Thymus (tissue), 11 donors: ENCODE data around the gene NR4A1. TPM values are rescaled to one million over a fixed set of nuclear protein-coding genes. Genes with fewer than 3 reads are reported as not detected.

Experiments
- DNase-seq, 9 donors: peaks; one replicate each; pipeline ENCODE4 v3.0.0-alpha.2; 2013; ENCODE audit warnings: low spot score in 9 of 9, low read depth in 6 of 9, missing footprints in 1 of 9
- H3K27ac ChIP-seq, 2 donors: one replicate each; pipeline ENCODE4 v1.5.1; 2013; ENCODE audit warnings: control low read depth in 1 of 2, low read depth in 1 of 2, low read length in 1 of 2, mild to moderate bottlenecking in 1 of 2, moderate library complexity in 1 of 2
- H3K27me3 ChIP-seq, 2 donors: one replicate each; pipeline ENCODE4 v1.5.1; 2013; ENCODE audit warnings: low read length in 1 of 2; ENCODE audit not compliant: control insufficient read depth in 2 of 2, insufficient read depth in 1 of 2
- H3K36me3 ChIP-seq, 2 donors: one replicate each; pipeline ENCODE4 v1.5.1; 2013; ENCODE audit warnings: low read length in 1 of 2, mild to moderate bottlenecking in 1 of 2, moderate library complexity in 1 of 2; ENCODE audit not compliant: control insufficient read depth in 2 of 2, insufficient read depth in 2 of 2
- H3K4me1 ChIP-seq, 2 donors: one replicate each; pipeline ENCODE4 v1.5.1; 2013; ENCODE audit warnings: low read length in 2 of 2; ENCODE audit not compliant: control insufficient read depth in 2 of 2, insufficient read depth in 2 of 2
- H3K4me3 ChIP-seq, 2 donors: one replicate each; pipeline ENCODE4 v1.5.1; 2013; ENCODE audit warnings: low read length in 2 of 2, control low read depth in 1 of 2, mild to moderate bottlenecking in 1 of 2
- H3K9me3 ChIP-seq, 2 donors: one replicate each; pipeline ENCODE4 v1.5.1; 2013; ENCODE audit warnings: low read length in 1 of 2, mild to moderate bottlenecking in 1 of 2; ENCODE audit not compliant: control insufficient read depth in 2 of 2, insufficient read depth in 1 of 2
- WGBS: extraction: QIAGEN DNeasy Blood & Tissue Kit; methylation state at CpG from one replicate; pipeline ENCODE4 v1.1.7; 2013; 5-methylcytosine and 5-hydroxymethylcytosine counted together
- polyA plus RNA-seq: library from polyadenylated mRNA; stranded (reverse); fragments of 200-250 nt; gene quantifications from one replicate; pipeline ENCODE4 v1.2.3, GENCODE V29; 2013
- total RNA-seq: library from RNA; stranded (reverse); fragments of 120-200 nt; gene quantifications from one replicate; pipeline ENCODE4 v1.2.4, GENCODE V29; 2013
- donor health status: healthy.

Gene NR4A1
- total and polyA plus RNA-seq, 2 donors: 10.4 to 106 TPM

DNA sequence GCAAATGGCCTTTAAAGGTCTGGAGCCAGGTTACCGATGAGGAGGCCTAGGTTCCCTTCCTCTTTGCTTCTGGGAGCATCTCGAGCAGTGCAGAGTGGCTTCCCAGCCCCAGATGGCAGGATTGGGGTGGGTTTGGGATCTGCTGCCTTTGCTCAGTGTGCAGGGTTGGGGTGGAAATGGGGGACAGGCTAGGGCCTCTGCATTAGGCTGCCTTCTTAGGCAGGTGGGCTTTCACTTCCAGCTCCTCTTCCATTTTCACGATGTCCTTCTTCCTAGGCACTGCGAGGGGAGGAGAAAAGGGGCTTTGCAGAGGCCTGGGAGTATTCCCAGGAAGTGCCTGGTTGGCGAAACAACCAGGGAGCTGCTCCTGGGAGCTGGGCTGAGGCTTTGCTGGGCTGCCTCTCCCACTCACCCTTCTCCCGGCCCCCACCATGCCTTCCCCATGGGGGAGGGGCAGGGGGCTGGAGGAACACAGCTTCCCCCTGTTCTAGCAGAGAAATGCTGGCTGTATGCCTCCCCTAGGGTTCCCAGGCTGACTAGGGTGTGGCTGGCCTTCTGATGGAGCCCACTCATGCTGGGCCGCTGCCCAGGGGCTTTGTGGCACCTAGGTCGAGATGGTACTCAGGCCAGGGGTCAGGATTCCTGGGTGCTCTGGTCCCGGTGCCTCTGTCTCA is 2.4 kb downstream of the NR4A1 start:
- WGBS: 95% methylated on average over 9 of the region's 9 CpGs
- no peak overlapping the region for H3K27ac ChIP-seq
- peaks cover 0 to 14% of the 10 kb centered on the region in 2 donors for H3K9me3 ChIP-seq
- no peak for DNase-seq
- H3K4me3 ChIP-seq: peak overlapping the region; percentile 54 to 62
- H3K36me3 ChIP-seq: peaks cover 10 to 33% of the 10 kb centered on the region in 2 donors
- peaks cover 18 to 34% of the 10 kb centered on the region in 2 donors for H3K4me1 ChIP-seq
- peaks cover 10 to 54% of the 10 kb centered on the region in 2 donors for H3K27me3 ChIP-seq

DNA sequence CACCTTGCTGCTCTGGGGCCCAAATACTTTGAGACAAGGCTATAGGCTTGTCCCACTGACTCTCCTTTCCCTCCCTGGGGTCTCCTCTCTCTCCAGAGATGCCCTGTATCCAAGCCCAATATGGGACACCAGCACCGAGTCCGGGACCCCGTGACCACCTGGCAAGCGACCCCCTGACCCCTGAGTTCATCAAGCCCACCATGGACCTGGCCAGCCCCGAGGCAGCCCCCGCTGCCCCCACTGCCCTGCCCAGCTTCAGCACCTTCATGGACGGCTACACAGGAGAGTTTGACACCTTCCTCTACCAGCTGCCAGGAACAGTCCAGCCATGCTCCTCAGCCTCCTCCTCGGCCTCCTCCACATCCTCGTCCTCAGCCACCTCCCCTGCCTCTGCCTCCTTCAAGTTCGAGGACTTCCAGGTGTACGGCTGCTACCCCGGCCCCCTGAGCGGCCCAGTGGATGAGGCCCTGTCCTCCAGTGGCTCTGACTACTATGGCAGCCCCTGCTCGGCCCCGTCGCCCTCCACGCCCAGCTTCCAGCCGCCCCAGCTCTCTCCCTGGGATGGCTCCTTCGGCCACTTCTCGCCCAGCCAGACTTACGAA is 3.1 kb downstream of the NR4A1 start:
- Histone ChIP-seq H3K27ac (no peak overlapping the region), H3K4me1 (peaks cover 18 to 34% of the 10 kb centered on the region in 2 donors), H3K27me3 (peaks cover 10 to 47% of the 10 kb centered on the region in 2 donors), H3K36me3 (peaks cover 10 to 38% of the 10 kb centered on the region in 2 donors), H3K4me3 (peak overlapping the region in 1 of 2 donors; percentile 62), H3K9me3 (peaks cover 0 to 14% of the 10 kb centered on the region in 2 donors)
- DNase-seq: no peak
- 94% methylated on average over 21 of the region's 21 CpGs for WGBS

DNA sequence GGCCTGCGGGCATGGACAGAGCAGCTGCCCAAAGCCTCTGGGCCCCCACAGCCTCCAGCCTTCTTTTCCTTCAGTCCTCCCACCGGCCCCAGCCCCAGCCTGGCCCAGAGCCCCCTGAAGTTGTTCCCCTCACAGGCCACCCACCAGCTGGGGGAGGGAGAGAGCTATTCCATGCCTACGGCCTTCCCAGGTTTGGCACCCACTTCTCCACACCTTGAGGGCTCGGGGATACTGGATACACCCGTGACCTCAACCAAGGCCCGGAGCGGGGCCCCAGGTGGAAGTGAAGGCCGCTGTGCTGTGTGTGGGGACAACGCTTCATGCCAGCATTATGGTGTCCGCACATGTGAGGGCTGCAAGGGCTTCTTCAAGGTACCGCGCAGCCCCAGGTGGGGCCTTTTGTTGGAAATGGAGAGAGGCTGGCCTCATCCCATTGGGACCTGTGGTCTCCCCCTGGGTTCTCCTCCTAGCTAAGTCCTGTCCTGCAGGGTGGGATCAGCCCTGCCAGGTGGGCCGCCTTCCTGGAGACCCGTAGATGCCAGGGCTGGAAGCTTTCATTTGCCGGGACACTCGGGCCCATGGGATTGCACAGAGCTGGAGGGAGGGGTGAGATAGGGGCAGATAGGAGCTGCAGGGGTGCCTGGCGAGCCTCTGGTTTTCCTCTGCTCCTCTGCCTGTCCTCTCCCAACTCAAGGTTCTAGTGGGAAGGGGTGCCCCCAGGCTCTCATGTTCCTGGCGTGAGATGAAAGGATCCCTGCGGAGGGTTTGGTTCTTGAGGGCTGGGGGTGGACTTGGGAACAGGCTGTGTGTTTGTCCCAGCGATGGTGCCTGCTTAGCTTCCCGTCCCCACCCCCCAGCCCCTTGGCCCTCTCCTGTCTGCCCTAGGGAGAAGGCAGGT is 3.8 kb downstream of the NR4A1 start:
- DNase-seq: no peak
- Histone ChIP-seq H3K4me1 (peaks cover 17 to 30% of the 10 kb centered on the region in 2 donors), H3K36me3 (peaks cover 10 to 38% of the 10 kb centered on the region in 2 donors), H3K27me3 (peaks cover 5 to 40% of the 10 kb centered on the region in 2 donors), H3K9me3 (peaks cover 0 to 12% of the 10 kb centered on the region in 2 donors), H3K4me3 (no peak overlapping the region), H3K27ac (no peak overlapping the region)
- WGBS: 98% methylated on average over 21 of the region's 21 CpGs

GRCh38 chr12:52055731-52056711 is 4.8 kb downstream of the NR4A1 start:
- no peak overlapping the region for H3K4me3 ChIP-seq
- 94% methylated on average over 27 of the region's 27 CpGs for WGBS
- peaks cover 0 to 9% of the 10 kb centered on the region in 2 donors for H3K9me3 ChIP-seq
- H3K27ac ChIP-seq: no peak overlapping the region
- peaks cover 0 to 30% of the 10 kb centered on the region in 2 donors for H3K27me3 ChIP-seq
- peaks cover 8 to 20% of the 10 kb centered on the region in 2 donors for H3K4me1 ChIP-seq
- no peak for DNase-seq
- H3K36me3 ChIP-seq: peaks cover 10 to 38% of the 10 kb centered on the region in 2 donors

GRCh38 chr12:52056801-52057637 is 5.8 kb downstream of the NR4A1 start:
- H3K27ac ChIP-seq: no peak overlapping the region

GRCh38 chr12:52057638-52058576 is 6.7 kb downstream of the NR4A1 start:
- Histone ChIP-seq H3K9me3 (peaks cover 0 to under 1% of the 10 kb centered on the region in 2 donors), H3K27me3 (peaks cover 0 to 11% of the 10 kb centered on the region in 2 donors), H3K27ac (no peak overlapping the region), H3K4me1 (peaks cover 0 to 3% of the 10 kb centered on the region in 2 donors), H3K36me3 (peaks cover 10 to 38% of the 10 kb centered on the region in 2 donors), H3K4me3 (no peak overlapping the region)
- no peak for DNase-seq
- WGBS: 94% methylated on average over 14 of the region's 14 CpGs

More at GRCh38 chr12:52056801-52057637, 5.8 kb downstream of the NR4A1 start:
- peaks cover 0 to 20% of the 10 kb centered on the region in 2 donors for H3K27me3 ChIP-seq
- H3K4me1 ChIP-seq: peaks cover 6 to 12% of the 10 kb centered on the region in 2 donors
- no peak for DNase-seq
- 95% methylated on average over 23 of the region's 23 CpGs for WGBS
- H3K4me3 ChIP-seq: no peak overlapping the region
- H3K9me3 ChIP-seq: peaks cover 0 to 9% of the 10 kb centered on the region in 2 donors
- peaks cover 10 to 38% of the 10 kb centered on the region in 2 donors for H3K36me3 ChIP-seq

- H3K4me3 ChIP-seq: no peak overlapping the region
- H3K36me3 ChIP-seq: peaks cover 10 to 38% of the 10 kb centered on the region in 2 donors
- H3K27me3 ChIP-seq: peaks cover 0 to 6% of the 10 kb centered on the region in 2 donors
- no peaks in the 10 kb centered on the region for H3K4me1 ChIP-seq
- H3K27ac ChIP-seq: no peak overlapping the region
- DNase-seq: no peak
- 89% methylated on average over 25 of the region's 25 CpGs for WGBS
- no peaks in the 10 kb centered on the region for H3K9me3 ChIP-seq
Measured at GRCh38 chr12:52058631-52059361, 7.6 kb downstream of the NR4A1 start.
